Measurements from ENCODE around the gene RNF19B. TPM values are rescaled to one million over a fixed set of nuclear protein-coding genes. Genes with fewer than 3 reads are reported as not detected.

RNF19B gene
- total RNA-seq, 1 donor from 2014 or later: 6.6 TPM

- ATAC-seq: no peak
- DNase-seq (ENCODE audit: low spot score): no peak
Measured at GRCh38 chr1:32891241-32891570, 73.4 kb downstream of the RNF19B start.

- DNase-seq (ENCODE audit: low spot score) (no peak), ATAC-seq (no peak)
Measured at GRCh38 chr1:32890516-32891240, 73.9 kb downstream of the RNF19B start.

- no peak for ATAC-seq
- no peak for DNase-seq (ENCODE audit: low spot score)
Measured at GRCh38 chr1:32889731-32890278, 74.8 kb downstream of the RNF19B start.

- ATAC-seq (no peak), DNase-seq (ENCODE audit: low spot score) (no peak)
Measured at GRCh38 chr1:32888677-32889420, 75.8 kb downstream of the RNF19B start.

- ATAC-seq: no peak
- no peak for DNase-seq (ENCODE audit: low spot score)
Measured at GRCh38 chr1:32888134-32888533, 76.5 kb downstream of the RNF19B start.

GRCh38 chr1:32887623-32888022 lies 77.0 kb downstream of the RNF19B start:
- DNase-seq (ENCODE audit: low spot score) (no peak), ATAC-seq (no peak)

GRCh38 chr1:32886828-32887414 lies 77.7 kb downstream of the RNF19B start:
- ATAC-seq (no peak), DNase-seq (ENCODE audit: low spot score) (no peak)

Other genes with a start within 250 kb of the RNF19B start
- gene YARS1, start 147.5 kb downstream of the RNF19B start, total RNA-seq: 38.4 TPM
- gene S100PBP, start 147.2 kb downstream of the RNF19B start, total RNA-seq: 10.3 TPM
- 5.4 TPM for gene FNDC5, start 93.9 kb downstream of the RNF19B start, total RNA-seq
- gene HPCA, start 78.3 kb downstream of the RNF19B start, total RNA-seq: not detected
- 6.1 TPM for gene TMEM54, start 63.4 kb downstream of the RNF19B start, total RNA-seq
- 120 TPM for gene AK2, start 72.1 kb upstream of the RNF19B start, total RNA-seq
- 0.55 TPM for gene AZIN2, start 116.3 kb upstream of the RNF19B start, total RNA-seq
- 1.4 TPM for gene TRIM62, start 217.2 kb upstream of the RNF19B start, total RNA-seq

All from left lobe of liver (tissue), 2 donors.